WERI-Rb-1 (cell line): ENCODE data around the gene CEMP1.

ENCODE experiments used
- DNase-seq: peaks from one replicate; pipeline ENCODE4 v3.0.0-alpha.2; 2020
- H3K27ac ChIP-seq: fragments of 250-450 bp; sonication (Bioruptor Pico); 2 replicates; pipeline ENCODE4 v1.5.1; 2020; ENCODE audit warnings: mild to moderate bottlenecking, moderate library complexity
- H3K27me3 ChIP-seq: fragments of 250-450 bp; sonication (Bioruptor Pico); 2 replicates; pipeline ENCODE4 v1.5.1; 2021; ENCODE audit warnings: mild to moderate bottlenecking, low read depth, moderate library complexity; ENCODE audit not compliant: insufficient read depth, severe bottlenecking
- H3K36me3 ChIP-seq: fragments of 250-450 bp; sonication (Bioruptor Pico); 2 replicates; pipeline ENCODE4 v1.5.1; 2020; ENCODE audit warnings: mild to moderate bottlenecking, moderate library complexity
- H3K4me3 ChIP-seq: 2 replicates; pipeline ENCODE4 v1.5.1; 2011; ENCODE audit warnings: low read depth, mild to moderate bottlenecking, control low read depth, low read length
- H3K9me3 ChIP-seq: fragments of 250-450 bp; sonication (Bioruptor Pico); 2 replicates; pipeline ENCODE4 v1.5.1; 2021; ENCODE audit warnings: mild to moderate bottlenecking, moderate library complexity; ENCODE audit not compliant: severe bottlenecking
- TF ChIP-seq, protein P1 (sequence below): IDR thresholded peaks from 2 replicates; pipeline ENCODE4 v1.5.1; 2011; ENCODE audit warnings: low read depth, mild to moderate bottlenecking, control low read depth, inconsistent platforms, low read length

CEMP1 gene

DNA sequence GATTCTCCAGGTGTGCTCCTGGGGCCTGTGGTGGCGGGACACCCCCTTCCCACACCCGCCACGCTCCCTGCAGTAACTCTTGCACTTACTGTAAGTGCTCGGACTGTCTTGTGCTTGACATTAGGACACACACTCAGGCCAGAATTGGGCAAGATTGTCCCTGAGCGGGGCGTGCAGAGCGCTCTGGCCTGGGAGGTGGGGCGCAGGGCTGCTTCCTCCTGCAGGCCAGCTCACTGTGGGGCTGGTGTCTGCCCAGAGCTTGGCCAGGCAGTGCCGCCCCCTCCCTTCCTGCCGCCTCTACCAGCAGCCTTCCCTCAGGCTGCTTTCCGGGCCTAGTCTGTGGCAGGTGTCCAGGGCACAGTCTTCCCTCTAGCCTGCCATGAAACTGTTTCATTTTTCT, 23.5 kb downstream of the CEMP1 start:
- Histone ChIP-seq H3K27ac (no peak overlapping the region), H3K9me3 (no peaks in the 10 kb centered on the region), H3K36me3 (no peaks in the 10 kb centered on the region), H3K4me3 (no peak overlapping the region), H3K27me3 (no peaks in the 10 kb centered on the region)
- no peak for DNase-seq
- TF ChIP-seq, protein P1, sequence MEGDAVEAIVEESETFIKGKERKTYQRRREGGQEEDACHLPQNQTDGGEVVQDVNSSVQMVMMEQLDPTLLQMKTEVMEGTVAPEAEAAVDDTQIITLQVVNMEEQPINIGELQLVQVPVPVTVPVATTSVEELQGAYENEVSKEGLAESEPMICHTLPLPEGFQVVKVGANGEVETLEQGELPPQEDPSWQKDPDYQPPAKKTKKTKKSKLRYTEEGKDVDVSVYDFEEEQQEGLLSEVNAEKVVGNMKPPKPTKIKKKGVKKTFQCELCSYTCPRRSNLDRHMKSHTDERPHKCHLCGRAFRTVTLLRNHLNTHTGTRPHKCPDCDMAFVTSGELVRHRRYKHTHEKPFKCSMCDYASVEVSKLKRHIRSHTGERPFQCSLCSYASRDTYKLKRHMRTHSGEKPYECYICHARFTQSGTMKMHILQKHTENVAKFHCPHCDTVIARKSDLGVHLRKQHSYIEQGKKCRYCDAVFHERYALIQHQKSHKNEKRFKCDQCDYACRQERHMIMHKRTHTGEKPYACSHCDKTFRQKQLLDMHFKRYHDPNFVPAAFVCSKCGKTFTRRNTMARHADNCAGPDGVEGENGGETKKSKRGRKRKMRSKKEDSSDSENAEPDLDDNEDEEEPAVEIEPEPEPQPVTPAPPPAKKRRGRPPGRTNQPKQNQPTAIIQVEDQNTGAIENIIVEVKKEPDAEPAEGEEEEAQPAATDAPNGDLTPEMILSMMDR = no peak

DNA sequence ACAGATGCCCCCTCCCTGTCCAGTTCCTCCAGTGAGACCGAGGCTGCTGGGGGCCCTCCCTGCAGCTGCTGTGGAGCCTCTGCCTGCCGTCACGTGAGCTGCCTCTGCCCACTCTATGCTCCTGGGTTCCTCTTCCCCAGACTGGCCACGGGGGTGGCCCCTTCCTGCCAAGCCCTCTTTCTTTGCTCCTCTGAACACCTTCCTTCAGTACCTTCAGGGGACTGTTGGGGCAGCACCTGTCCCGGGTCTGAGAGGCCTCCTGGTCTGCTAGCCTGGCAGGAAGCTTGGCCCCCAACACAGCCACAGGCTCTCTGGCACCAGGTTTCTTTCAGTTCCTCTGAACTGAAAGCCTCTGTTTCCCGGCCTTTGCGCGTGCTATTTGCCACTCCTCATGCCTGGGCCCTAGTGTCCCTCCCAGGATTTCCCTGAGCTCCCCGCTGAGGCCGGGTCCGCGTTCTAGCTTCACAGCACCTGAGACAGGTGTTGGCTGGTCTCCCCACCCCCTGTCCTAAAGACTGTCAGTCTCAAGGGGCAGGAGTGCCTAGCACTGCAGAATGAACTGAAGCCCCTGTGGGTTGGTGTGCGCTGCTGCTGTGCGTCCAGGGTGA, 24.1 kb downstream of the CEMP1 start:
- Histone ChIP-seq H3K4me3 (no peak overlapping the region), H3K27ac (no peak overlapping the region), H3K9me3 (no peaks in the 10 kb centered on the region), H3K27me3 (no peaks in the 10 kb centered on the region), H3K36me3 (peaks cover 1% of the 10 kb centered on the region; the same call in 1 of the 2 replicates)
- TF ChIP-seq, protein P1 = no peak
- no peak for DNase-seq

DNA sequence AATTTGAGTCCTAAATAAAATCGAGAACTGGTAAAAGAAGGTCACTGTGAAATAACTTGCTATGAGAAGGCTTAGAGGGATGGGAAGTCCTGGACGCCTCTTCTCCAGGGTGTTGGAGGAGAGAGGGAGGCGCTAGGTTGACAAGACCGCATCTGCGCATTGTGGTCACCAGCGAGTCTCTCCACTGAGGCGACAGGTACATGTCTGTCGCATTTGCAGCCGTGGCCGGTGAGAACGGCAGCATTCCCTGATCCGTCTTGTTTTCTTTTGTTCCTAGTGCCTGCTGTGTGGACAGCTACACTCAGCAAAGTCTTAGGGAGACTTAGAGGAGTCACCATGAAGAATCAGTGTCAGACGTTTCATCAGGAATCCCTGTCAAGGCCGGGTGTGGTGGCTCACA, 25.5 kb downstream of the CEMP1 start:
- Histone ChIP-seq H3K9me3 (no peaks in the 10 kb centered on the region), H3K4me3 (no peak overlapping the region), H3K36me3 (peaks cover 5% of the 10 kb centered on the region; the same call in 1 of the 2 replicates), H3K27ac (no peak overlapping the region), H3K27me3 (no peaks in the 10 kb centered on the region)
- TF ChIP-seq, protein P1 = no peak
- no peak for DNase-seq

DNA sequence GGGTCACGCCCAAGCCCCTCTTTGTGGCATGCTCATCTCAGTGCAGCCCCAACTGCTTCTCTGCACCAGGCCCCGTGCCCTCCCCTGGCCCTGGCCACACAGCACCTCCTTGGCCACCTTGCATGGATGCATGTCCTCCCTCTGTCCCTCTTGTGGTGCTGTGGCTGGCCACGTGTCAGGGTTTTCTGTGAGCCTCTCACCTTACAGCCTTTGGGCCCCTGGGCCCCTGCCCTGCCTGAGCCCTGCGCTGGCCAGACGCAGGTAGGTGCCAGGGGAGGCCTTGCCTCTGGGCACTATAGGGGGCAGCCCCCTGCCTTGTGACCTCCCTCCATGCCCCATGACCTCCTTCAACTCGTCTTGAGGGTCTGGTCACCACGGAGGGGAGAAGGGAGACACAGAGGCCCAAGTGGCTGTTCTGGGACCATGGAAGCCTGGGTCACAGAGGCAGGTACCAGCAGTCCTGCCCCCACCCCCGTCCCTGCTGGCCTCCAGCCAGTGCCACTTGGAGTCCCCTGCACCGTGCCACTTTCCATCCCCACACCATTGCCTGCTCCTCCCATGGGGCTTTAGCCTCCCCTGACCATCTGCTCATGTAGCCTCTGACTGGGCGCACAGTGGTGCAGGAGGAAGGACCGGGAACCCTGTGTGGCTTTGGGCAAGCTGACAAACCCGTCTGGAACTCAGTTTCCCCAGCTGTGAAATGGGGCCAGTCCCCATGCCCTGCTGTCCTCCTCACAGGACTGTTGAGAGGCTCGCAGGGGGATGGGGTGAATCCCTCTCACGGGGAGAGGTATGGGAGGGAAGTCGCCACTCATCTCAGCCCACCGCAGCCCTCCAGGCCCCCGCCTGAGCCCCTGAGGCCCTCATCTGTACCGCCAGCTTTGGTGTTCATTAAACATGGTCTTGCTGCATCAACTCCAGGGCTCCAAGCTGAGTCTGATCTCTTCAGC, 29.0 kb downstream of the CEMP1 start:
- no peak overlapping the region for H3K4me3 ChIP-seq
- TF ChIP-seq, protein P1 = no peak
- DNase-seq = no peak
- peaks cover 34% of the 10 kb centered on the region for H3K36me3 ChIP-seq
- peak overlapping the region; percentile 66 for H3K27ac ChIP-seq
- H3K9me3 ChIP-seq = no peaks in the 10 kb centered on the region
- H3K27me3 ChIP-seq = no peaks in the 10 kb centered on the region

DNA sequence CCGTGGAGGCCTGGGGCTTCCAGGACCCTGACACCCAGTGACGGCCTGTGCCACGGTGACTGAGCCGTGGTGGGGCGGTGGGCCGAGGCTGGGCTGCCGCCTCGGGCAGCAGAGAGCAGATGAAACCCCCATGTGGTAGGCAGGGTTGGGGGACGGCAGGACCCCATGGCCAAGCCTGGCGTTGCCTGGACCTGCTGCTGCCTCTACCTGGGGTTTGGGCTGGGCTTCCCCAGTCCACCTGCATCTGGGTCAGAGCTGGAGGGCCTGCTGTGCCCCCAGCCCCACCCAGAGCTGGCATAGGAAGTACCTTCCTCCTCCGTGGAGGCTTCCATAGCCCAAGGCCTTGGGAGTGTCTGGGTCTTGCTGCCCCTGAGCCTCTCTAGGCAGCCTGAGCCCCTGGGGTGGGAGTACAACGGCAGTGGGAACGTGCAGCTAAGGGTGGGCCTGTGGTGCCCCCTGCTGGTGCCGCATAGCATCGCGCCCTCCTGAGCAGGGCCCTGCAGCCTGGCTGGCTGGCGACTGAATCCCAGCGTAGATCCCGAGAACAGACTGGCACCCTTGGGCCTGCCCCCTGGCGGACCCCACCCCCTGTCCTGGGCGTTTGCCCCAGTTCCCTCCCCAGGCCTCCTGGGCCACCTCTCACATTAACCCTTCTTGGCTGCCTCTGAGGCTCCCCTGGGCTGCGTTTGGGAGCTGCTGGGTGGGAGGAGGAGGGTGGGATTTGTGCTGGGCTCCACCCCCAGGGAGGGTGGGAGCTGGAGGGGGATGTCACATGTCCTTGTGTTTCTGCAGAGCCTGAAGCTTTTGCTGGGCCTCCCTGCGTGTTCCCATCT, 30.1 kb downstream of the CEMP1 start:
- H3K4me3 ChIP-seq = peak overlapping the region; percentile 18; the same call in 1 of the 2 replicates
- no peaks in the 10 kb centered on the region for H3K9me3 ChIP-seq
- peak overlapping the region; percentile 66 for H3K27ac ChIP-seq
- TF ChIP-seq, protein P1 = peak; percentile 97
- no peaks in the 10 kb centered on the region for H3K27me3 ChIP-seq
- DNase-seq = peak; percentile 90
- H3K36me3 ChIP-seq = peaks cover 45% of the 10 kb centered on the region
